ENCODE data around the gene MYMK.

DNA sequence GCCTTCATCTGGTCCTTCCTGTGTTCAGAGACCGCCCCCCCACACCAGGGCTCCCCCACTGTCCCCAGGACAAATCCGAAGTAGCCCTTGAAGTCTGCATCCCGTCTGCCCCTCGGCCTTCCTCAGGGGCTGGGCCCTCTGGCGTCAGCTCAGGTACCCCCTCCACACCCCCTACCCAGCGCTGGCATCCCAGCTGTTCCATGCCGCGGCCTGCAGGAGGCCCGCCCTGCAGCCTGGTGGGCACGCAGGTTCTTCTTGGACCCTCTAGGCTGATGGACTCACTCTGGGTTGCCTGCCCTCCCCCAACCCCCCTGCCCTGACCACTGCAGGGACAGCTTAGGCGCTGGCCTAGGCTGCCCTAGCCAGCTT is 52.5 kb downstream of the MYMK start:
- TF ChIP-seq, protein P1, sequence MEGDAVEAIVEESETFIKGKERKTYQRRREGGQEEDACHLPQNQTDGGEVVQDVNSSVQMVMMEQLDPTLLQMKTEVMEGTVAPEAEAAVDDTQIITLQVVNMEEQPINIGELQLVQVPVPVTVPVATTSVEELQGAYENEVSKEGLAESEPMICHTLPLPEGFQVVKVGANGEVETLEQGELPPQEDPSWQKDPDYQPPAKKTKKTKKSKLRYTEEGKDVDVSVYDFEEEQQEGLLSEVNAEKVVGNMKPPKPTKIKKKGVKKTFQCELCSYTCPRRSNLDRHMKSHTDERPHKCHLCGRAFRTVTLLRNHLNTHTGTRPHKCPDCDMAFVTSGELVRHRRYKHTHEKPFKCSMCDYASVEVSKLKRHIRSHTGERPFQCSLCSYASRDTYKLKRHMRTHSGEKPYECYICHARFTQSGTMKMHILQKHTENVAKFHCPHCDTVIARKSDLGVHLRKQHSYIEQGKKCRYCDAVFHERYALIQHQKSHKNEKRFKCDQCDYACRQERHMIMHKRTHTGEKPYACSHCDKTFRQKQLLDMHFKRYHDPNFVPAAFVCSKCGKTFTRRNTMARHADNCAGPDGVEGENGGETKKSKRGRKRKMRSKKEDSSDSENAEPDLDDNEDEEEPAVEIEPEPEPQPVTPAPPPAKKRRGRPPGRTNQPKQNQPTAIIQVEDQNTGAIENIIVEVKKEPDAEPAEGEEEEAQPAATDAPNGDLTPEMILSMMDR (IDR thresholded peaks at IDR 0.05; ENCODE audit: borderline replicate concordance, extremely low read depth, low read length, poor library complexity, severe bottlenecking), result no peak
- TF ChIP-seq EZH2 (IDR thresholded peaks at IDR 0.05; ENCODE audit: borderline replicate concordance, low read depth, low read length, severe bottlenecking), result no peak

All from DND-41 (cell line).